NCI-H187 (cell line): ENCODE data around the gene FAM3B.

Experiments
- DNase-seq, 2 experiments: peaks; one replicate each; lab custom pipeline; 2025; lab: John Stamatoyannopoulos, UW

FAM3B gene

GRCh38 chr21:41369105-41369919, 52.7 kb downstream of the FAM3B start:
- no peak for DNase-seq

- DNase-seq, result no peak
Observed at GRCh38 chr21:41369920-41370839, 53.6 kb downstream of the FAM3B start.

GRCh38 chr21:41370840-41371684, 54.5 kb downstream of the FAM3B start:
- DNase-seq, result no peak

GRCh38 chr21:41371685-41372030, 55.1 kb downstream of the FAM3B start:
- DNase-seq, result no peak

GRCh38 chr21:41373253-41373652, 56.7 kb downstream of the FAM3B start:
- DNase-seq, result no peak

GRCh38 chr21:41373763-41374162, 57.2 kb downstream of the FAM3B start:
- no peak for DNase-seq

GRCh38 chr21:41374177-41374712, 57.6 kb downstream of the FAM3B start:
- DNase-seq, result no peak

GRCh38 chr21:41374867-41375533, 58.4 kb downstream of the FAM3B start:
- no peak for DNase-seq

- no peak for DNase-seq
Observed at GRCh38 chr21:41375875-41376274, 59.3 kb downstream of the FAM3B start.

- DNase-seq, result no peak
Observed at GRCh38 chr21:41377715-41378114, 61.1 kb downstream of the FAM3B start.

GRCh38 chr21:41378849-41379248, 62.2 kb downstream of the FAM3B start:
- DNase-seq, result no peak

- DNase-seq, result no peak
Observed at GRCh38 chr21:41379901-41380300, 63.3 kb downstream of the FAM3B start.

GRCh38 chr21:41381731-41382130, 65.1 kb downstream of the FAM3B start:
- DNase-seq, result no peak

GRCh38 chr21:41387042-41387819, 70.6 kb downstream of the FAM3B start:
- DNase-seq, result no peak

GRCh38 chr21:41387824-41388223, 71.2 kb downstream of the FAM3B start:
- no peak for DNase-seq

GRCh38 chr21:41388259-41388658, 71.7 kb downstream of the FAM3B start:
- DNase-seq, result no peak

- DNase-seq, result no peak
Observed at GRCh38 chr21:41390043-41390639, 73.5 kb downstream of the FAM3B start.

GRCh38 chr21:41393876-41394465, 77.4 kb downstream of the FAM3B start:
- no peak for DNase-seq

- DNase-seq, result no peak
Observed at GRCh38 chr21:41396558-41397075, 80.0 kb downstream of the FAM3B start.
